ES-I3 (cell line): ENCODE data around the gene SCO2.
A peak's percentile ranks its signal among the peaks of the same experiment; 100 is the strongest.
"Not testable (repeated sequence)": the region's sequence is repeated elsewhere in the genome, so short reads cannot be mapped to it uniquely, and the experiment has no call there.

Experiments used
- H3K36me3 ChIP-seq: 2 replicates; pipeline ENCODE4 v1.6.1; 2013; ENCODE audit warnings: mild to moderate bottlenecking, low read length, control low read depth, moderate library complexity; ENCODE audit not compliant: insufficient read depth
- H3K4me1 ChIP-seq: 2 replicates; pipeline ENCODE4 v1.6.1; 2013; ENCODE audit warnings: mild to moderate bottlenecking, control low read depth, low read length; ENCODE audit not compliant: insufficient read depth
- H3K9ac ChIP-seq: 2 replicates; pipeline ENCODE4 v1.6.1; 2013; ENCODE audit warnings: low read depth, mild to moderate bottlenecking, low read length, moderate library complexity
- H3K9me3 ChIP-seq: 2 replicates; pipeline ENCODE4 v1.6.1; 2013; ENCODE audit warnings: mild to moderate bottlenecking, low read length, moderate library complexity; ENCODE audit not compliant: control insufficient read depth, insufficient read depth

The SCO2 gene

GRCh38 chr22:50522806-50523438, 2.5 kb downstream of the SCO2 start:
- no peaks in the 10 kb centered on the region; the same call in 1 of the 2 replicates for H3K4me1 ChIP-seq
- no peaks in the 10 kb centered on the region for H3K9me3 ChIP-seq
- no peak overlapping the region for H3K9ac ChIP-seq
- H3K36me3 ChIP-seq: no peaks in the 10 kb centered on the region

DNA sequence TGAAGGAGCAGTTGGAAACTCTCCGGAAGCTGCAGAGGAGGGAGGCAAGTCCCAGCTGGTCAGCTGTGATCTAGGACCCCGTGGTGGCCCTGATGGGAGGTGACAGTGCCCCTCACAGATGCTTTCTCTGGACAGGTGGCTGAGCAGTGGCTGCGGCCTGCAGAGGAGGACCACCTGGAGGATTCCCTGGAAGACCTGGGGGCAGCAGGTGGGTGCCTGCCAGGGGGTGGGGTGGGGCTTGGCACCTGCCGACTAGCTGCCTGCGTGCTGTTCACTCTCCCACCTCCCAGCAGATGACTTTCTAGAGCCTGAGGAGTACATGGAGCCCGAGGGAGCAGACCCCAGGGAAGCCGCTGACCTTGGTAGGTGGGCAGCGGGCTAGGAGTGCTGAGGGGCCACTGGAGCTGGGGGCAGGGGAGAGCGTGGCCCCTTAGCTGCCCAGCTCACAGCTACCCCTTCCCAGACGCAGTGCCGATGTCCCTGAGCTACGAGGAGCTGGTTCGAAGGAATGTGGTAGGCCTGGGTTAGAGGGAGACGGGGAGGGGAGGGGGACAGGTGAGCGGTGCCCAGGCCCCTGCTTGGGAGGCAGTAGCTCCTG, 3.1 kb downstream of the SCO2 start:
- Histone ChIP-seq H3K36me3 (no peaks in the 10 kb centered on the region), H3K4me1 (no peaks in the 10 kb centered on the region; the same call in 1 of the 2 replicates), H3K9me3 (no peaks in the 10 kb centered on the region), H3K9ac (no peak overlapping the region)

- Histone ChIP-seq H3K4me1 (no peaks in the 10 kb centered on the region; the same call in 1 of the 2 replicates), H3K36me3 (no peaks in the 10 kb centered on the region), H3K9ac (no peak overlapping the region), H3K9me3 (no peaks in the 10 kb centered on the region)
Observed at GRCh38 chr22:50521710-50522109, 3.7 kb downstream of the SCO2 start.

GRCh38 chr22:50520826-50521453, 4.5 kb downstream of the SCO2 start:
- Histone ChIP-seq H3K9ac (no peak overlapping the region), H3K36me3 (no peaks in the 10 kb centered on the region), H3K9me3 (no peaks in the 10 kb centered on the region), H3K4me1 (no peaks in the 10 kb centered on the region; the same call in 1 of the 2 replicates)

DNA sequence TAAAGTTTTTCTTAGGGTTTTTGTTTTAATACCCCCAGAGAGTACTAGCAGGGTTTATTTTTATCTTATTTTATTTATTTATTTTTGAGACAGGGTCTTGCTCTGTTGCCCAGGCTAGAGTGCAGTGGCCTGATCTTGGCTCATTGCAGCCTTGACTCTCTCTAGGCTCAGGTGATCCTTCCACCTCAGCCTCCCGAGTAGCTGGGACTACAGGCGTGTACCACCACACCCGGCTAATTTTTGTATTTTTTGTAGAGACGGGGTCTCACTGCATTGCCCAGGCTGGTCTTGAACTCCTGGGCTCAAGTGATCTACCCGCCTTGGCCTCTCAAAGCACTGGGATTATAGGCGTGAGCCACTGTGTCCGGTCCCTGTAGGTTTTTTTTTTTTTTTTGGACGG, 5.2 kb downstream of the SCO2 start:
- not testable (repeated sequence) for H3K9ac ChIP-seq, H3K4me1 ChIP-seq, H3K36me3 ChIP-seq, H3K9me3 ChIP-seq

- Histone ChIP-seq H3K9ac (no peak overlapping the region), H3K36me3 (no peaks in the 10 kb centered on the region), H3K4me1 (no peaks in the 10 kb centered on the region), H3K9me3 (no peaks in the 10 kb centered on the region)
Observed at GRCh38 chr22:50519151-50519550, 6.2 kb downstream of the SCO2 start.

DNA sequence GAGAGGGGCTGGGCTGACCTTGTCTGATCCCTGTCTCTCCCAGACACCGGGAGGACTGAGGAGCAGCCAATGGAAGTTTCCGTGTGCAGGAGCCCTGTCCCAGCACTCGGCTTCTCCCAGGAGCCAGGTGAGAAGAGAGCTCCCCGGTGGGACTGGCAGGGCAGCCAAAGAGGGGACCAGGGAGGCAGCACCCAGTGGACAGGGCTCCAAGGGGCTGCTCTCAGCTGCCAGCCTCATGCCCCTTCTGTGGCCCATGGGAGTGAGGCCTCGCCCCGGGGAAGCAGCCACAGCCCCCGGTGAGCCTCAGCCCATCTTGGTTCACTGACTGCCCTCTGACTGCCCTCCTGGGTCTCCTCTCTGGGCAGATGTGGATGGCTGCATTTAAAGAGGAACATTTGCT, 6.8 kb downstream of the SCO2 start:
- H3K36me3 ChIP-seq: no peaks in the 10 kb centered on the region
- H3K9ac ChIP-seq: no peak overlapping the region
- H3K9me3 ChIP-seq: no peaks in the 10 kb centered on the region
- no peaks in the 10 kb centered on the region for H3K4me1 ChIP-seq

GRCh38 chr22:50517495-50518260, 7.7 kb downstream of the SCO2 start:
- Histone ChIP-seq H3K4me1 (no peaks in the 10 kb centered on the region), H3K36me3 (no peaks in the 10 kb centered on the region), H3K9ac (no peak overlapping the region), H3K9me3 (no peaks in the 10 kb centered on the region)

GRCh38 chr22:50516891-50517290, 8.5 kb downstream of the SCO2 start:
- no peak overlapping the region for H3K9ac ChIP-seq
- H3K9me3 ChIP-seq: no peaks in the 10 kb centered on the region
- no peaks in the 10 kb centered on the region for H3K36me3 ChIP-seq
- H3K4me1 ChIP-seq: no peaks in the 10 kb centered on the region

GRCh38 chr22:50516068-50516467, 9.3 kb downstream of the SCO2 start:
- H3K4me1 ChIP-seq: no peaks in the 10 kb centered on the region
- H3K9ac ChIP-seq: no peak overlapping the region
- H3K9me3 ChIP-seq: no peaks in the 10 kb centered on the region
- no peaks in the 10 kb centered on the region for H3K36me3 ChIP-seq

DNA sequence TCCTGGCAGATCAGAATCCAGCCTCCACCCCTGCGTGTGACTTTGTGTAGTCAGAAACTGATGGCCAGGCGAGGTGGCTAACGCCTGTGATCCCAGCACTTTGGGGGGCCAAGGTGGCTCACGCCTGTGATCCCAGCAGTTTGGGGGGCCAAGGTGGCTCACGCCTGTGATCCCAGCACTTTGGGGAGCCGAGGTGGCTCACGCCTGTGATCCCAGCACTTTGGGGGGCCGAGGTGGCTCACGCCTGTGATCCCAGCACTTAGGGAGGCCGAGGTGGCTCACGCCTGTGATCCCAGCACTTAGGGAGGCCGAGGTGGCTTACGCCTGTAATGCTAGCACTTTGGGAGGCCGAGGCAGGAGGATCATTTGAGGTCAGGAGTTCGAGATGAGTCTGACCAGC, 12.2 kb downstream of the SCO2 start:
- no peaks in the 10 kb centered on the region for H3K9me3 ChIP-seq
- H3K36me3 ChIP-seq: no peaks in the 10 kb centered on the region
- H3K9ac ChIP-seq: no peak overlapping the region
- H3K4me1 ChIP-seq: peaks cover 6% of the 10 kb centered on the region; the same call in 1 of the 2 replicates

DNA sequence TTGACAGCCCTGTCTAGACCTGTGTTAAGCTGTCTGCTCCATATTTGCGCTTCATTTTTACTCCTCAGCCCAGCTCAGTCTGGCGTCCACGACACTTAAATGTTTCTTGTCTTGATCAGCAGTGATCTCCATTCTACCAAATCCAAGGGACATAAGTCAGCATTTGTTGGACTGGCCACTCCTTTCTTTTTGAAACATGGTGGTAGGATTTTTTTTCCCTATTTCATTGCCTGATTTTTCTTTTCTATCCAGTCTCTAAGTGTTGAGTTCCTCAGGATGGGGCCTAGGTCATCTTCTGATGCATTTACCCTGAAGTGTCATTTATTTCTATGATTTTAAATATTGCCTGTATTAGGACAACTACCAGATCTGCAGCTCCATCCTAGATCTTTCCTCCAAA, 16.5 kb downstream of the SCO2 start:
- no peaks in the 10 kb centered on the region for H3K36me3 ChIP-seq
- H3K4me1 ChIP-seq: peaks cover 6% of the 10 kb centered on the region; the same call in 1 of the 2 replicates
- peak overlapping the region; percentile 84 for H3K9ac ChIP-seq
- no peaks in the 10 kb centered on the region for H3K9me3 ChIP-seq

GRCh38 chr22:50507991-50508884, 17.2 kb downstream of the SCO2 start, which contains the start of gene NCAPH2:
Gene NCAPH2 (plus strand): TSS chr22:50508224. CDS start chr22:50508338, 114 bp downstream.
- H3K9ac ChIP-seq: peak within 1 kb of the TSS; percentile 84
- no peaks in the 10 kb centered on the region for H3K36me3 ChIP-seq
- no peaks in the 10 kb centered on the region for H3K9me3 ChIP-seq
- peaks cover 6% of the 10 kb centered on the region; the same call in 1 of the 2 replicates for H3K4me1 ChIP-seq
